Measurements from ENCODE around the gene QPCT.

Gene QPCT

GRCh38 chr2:37324786-37325624 is 19.4 kb upstream of the QPCT start, which contains the start of gene PRKD3:
Gene PRKD3 (minus strand): TSS chr2:37324833. CDS start chr2:37316524, 8,309 bp downstream.
- in situ Hi-C loops (cut with HindIII; ENCODE audit: low sequenced_read_pairs) = no loop called here

- in situ Hi-C loops (cut with HindIII; ENCODE audit: low sequenced_read_pairs) = no loop called here
Measured at GRCh38 chr2:37325625-37326071, 18.8 kb upstream of the QPCT start.

- in situ Hi-C loops (cut with HindIII; ENCODE audit: low sequenced_read_pairs) = no loop called here
Measured at GRCh38 chr2:37326285-37326684, 18.1 kb upstream of the QPCT start.

GRCh38 chr2:37326866-37327634 is 17.4 kb upstream of the QPCT start:
- in situ Hi-C loops (cut with HindIII; ENCODE audit: low sequenced_read_pairs) = no loop called here

- in situ Hi-C loops (cut with HindIII; ENCODE audit: low sequenced_read_pairs) = no loop called here
Measured at GRCh38 chr2:37330681-37331080, 13.7 kb upstream of the QPCT start.

GRCh38 chr2:37332560-37332959 is 11.9 kb upstream of the QPCT start:
- in situ Hi-C loops (cut with HindIII; ENCODE audit: low sequenced_read_pairs) = no loop called here

GRCh38 chr2:37333256-37333655 is 11.2 kb upstream of the QPCT start:
- in situ Hi-C loops (cut with HindIII; ENCODE audit: low sequenced_read_pairs) = no loop called here

GRCh38 chr2:37335604-37336003 is 8.8 kb upstream of the QPCT start:
- in situ Hi-C loops (cut with HindIII; ENCODE audit: low sequenced_read_pairs) = no loop called here

GRCh38 chr2:37337620-37338280 is 6.7 kb upstream of the QPCT start:
- in situ Hi-C loops (cut with HindIII; ENCODE audit: low sequenced_read_pairs) = no loop called here

- in situ Hi-C loops (cut with HindIII; ENCODE audit: low sequenced_read_pairs) = no loop called here
Measured at GRCh38 chr2:37338933-37339332, 5.5 kb upstream of the QPCT start.

GRCh38 chr2:37340637-37341036 is 3.8 kb upstream of the QPCT start:
- in situ Hi-C loops (cut with HindIII; ENCODE audit: low sequenced_read_pairs) = no loop called here

GRCh38 chr2:37342591-37343220 is 1.7 kb upstream of the QPCT start:
- in situ Hi-C loops (cut with HindIII; ENCODE audit: low sequenced_read_pairs) = no loop called here

- in situ Hi-C loops (cut with HindIII; ENCODE audit: low sequenced_read_pairs) = no loop called here
Measured at GRCh38 chr2:37343537-37344434, 644 bp upstream of the QPCT start.

GRCh38 chr2:37348155-37348554 is 3.7 kb downstream of the QPCT start:
- in situ Hi-C loops (cut with HindIII; ENCODE audit: low sequenced_read_pairs) = no loop called here

- in situ Hi-C loops (cut with HindIII; ENCODE audit: low sequenced_read_pairs) = no loop called here
Measured at GRCh38 chr2:37349231-37349860, 4.9 kb downstream of the QPCT start.

GRCh38 chr2:37350034-37350433 is 5.6 kb downstream of the QPCT start:
- in situ Hi-C loops (cut with HindIII; ENCODE audit: low sequenced_read_pairs) = no loop called here

GRCh38 chr2:37354531-37354930 is 10.1 kb downstream of the QPCT start:
- in situ Hi-C loops (cut with HindIII; ENCODE audit: low sequenced_read_pairs) = no loop called here

- in situ Hi-C loops (cut with HindIII; ENCODE audit: low sequenced_read_pairs) = no loop called here
Measured at GRCh38 chr2:37355735-37356134, 11.3 kb downstream of the QPCT start.

- in situ Hi-C loops (cut with HindIII; ENCODE audit: low sequenced_read_pairs) = no loop called here
Measured at GRCh38 chr2:37356299-37356698, 11.9 kb downstream of the QPCT start.

Measured in DLD1 (cell line).